HepG2 (cell line): ENCODE results near the gene COMMD10. TPM values are rescaled to one million over a fixed set of nuclear protein-coding genes. Genes with fewer than 3 reads are reported as not detected.

Source experiments
- ATAC-seq: fragments of 200-7000 bp; cut with Tn5 transposase; 3 replicates; pipeline ENCODE4 v1.9.1; 2020; ENCODE audit warnings: mild to moderate bottlenecking, moderate library complexity
- BruUV-seq: library from RNA; stranded (reverse); fragments of 400-500 nt; replicated peaks from 2 replicates; lab custom pipeline; 2021; lab: Mats Ljungman, UMichigan
- CTCF ChIA-PET: fragments of 300-600 bp; formaldehyde crosslinking; extraction: SDS; loops from one replicate; lab custom pipeline; 2021; ENCODE audit warnings: low total read pairs, inconsistent platforms, low intra/inter-chr PET ratio; lab: Yijun Ruan, JAX
- POLR2A ChIA-PET: fragments of 350-600 bp; sonication (Branson Sonifier 250); formaldehyde crosslinking; loops from one replicate; lab custom pipeline; 2020; ENCODE audit warnings: antibody characterized with exemption, inconsistent platforms; lab: Yijun Ruan, JAX
- DNase-seq: peaks from one replicate; pipeline ENCODE4 v3.0.0-alpha.2; 2015; ENCODE audit warnings: low spot score
- FAIRE-seq: peaks from 3 replicates; lab custom pipeline; 2011; peaks lifted over from hg19 to GRCh38; lab: Jason Lieb, UNC
- H2AFZ ChIP-seq: one replicate; pipeline ENCODE4 v1.6.1; 2011; ENCODE audit warnings: low read length, inconsistent platforms
- H3K27ac ChIP-seq: fragments of 300-600 bp; 3 replicates; pipeline ENCODE4 v1.8.0; 2011; ENCODE audit warnings: mixed run types, mild to moderate bottlenecking, mixed read lengths, low read length, inconsistent platforms; ENCODE audit not compliant: insufficient read depth; ENCODE audit errors: extremely low read length
- H3K27me3 ChIP-seq, 2 experiments: fragments of 200-600 bp in 1 of 2; 2 replicates in 1 of 2; 3 replicates in 1 of 2; pipeline versions ENCODE4 v1.6.0 to v1.8.0; 2011; ENCODE audit warnings: low read length in 2 of 2, mild to moderate bottlenecking in 2 of 2, moderate library complexity in 2 of 2, inconsistent platforms in 1 of 2; ENCODE audit not compliant: insufficient read depth in 2 of 2, control insufficient read depth in 1 of 2
- H3K36me3 ChIP-seq, 2 experiments: fragments of 200-600 bp in 1 of 2; replicated peaks in 1 of 2; 2 replicates in 1 of 2; 3 replicates in 1 of 2; pipeline versions ENCODE4 v1.5.1 to v1.8.0; 2011; ENCODE audit warnings: low read length in 2 of 2, inconsistent platforms in 1 of 2; ENCODE audit not compliant: insufficient read depth in 2 of 2, control insufficient read depth in 1 of 2
- H3K4me1 ChIP-seq: 2 replicates; pipeline ENCODE4 v1.5.1; 2012; ENCODE audit warnings: low read length, inconsistent platforms; ENCODE audit not compliant: insufficient read depth
- H3K4me2 ChIP-seq: 2 replicates; pipeline ENCODE4 v1.6.0; 2011; ENCODE audit warnings: low read depth, low read length, inconsistent platforms
- H3K4me3 ChIP-seq, 3 experiments: fragments of 200-600 bp in 1 of 3; sonication (generic), shearing (Covaris generic) in 1 of 3; replicated peaks in 1 of 3; 2 replicates each; pipeline ENCODE4 v1.5.1; 2011 to 2016; ENCODE audit warnings: low read length in 3 of 3, inconsistent platforms in 2 of 3, low read depth in 2 of 3, mild to moderate bottlenecking in 2 of 3, control low read depth in 1 of 3, mixed read lengths in 1 of 3; ENCODE audit not compliant: insufficient read depth in 1 of 3
- H3K79me2 ChIP-seq: one replicate; pipeline ENCODE4 v1.6.1; 2011; ENCODE audit warnings: low read length, inconsistent platforms; ENCODE audit not compliant: insufficient read depth
- H3K9ac ChIP-seq: 2 replicates; pipeline ENCODE4 v1.6.0; 2011; ENCODE audit warnings: mild to moderate bottlenecking, low read depth, low read length, inconsistent platforms; ENCODE audit not compliant: insufficient read depth
- H3K9me3 ChIP-seq: 2 replicates; pipeline ENCODE4 v1.5.1; 2012; ENCODE audit warnings: mild to moderate bottlenecking, low read length
- H4K20me1 ChIP-seq: 2 replicates; pipeline ENCODE4 v1.6.0; 2011; ENCODE audit warnings: inconsistent platforms, mild to moderate bottlenecking, low read length, moderate library complexity; ENCODE audit not compliant: insufficient read depth
- ARID2 ChIP-seq: sonication (generic); formaldehyde crosslinking; IDR thresholded peaks from 2 replicates; pipeline ENCODE4 v1.8.1; 2022; ENCODE audit warnings: mild to moderate bottlenecking, missing genetic modification reagents, borderline replicate concordance
- HMGA1 ChIP-seq: sonication (generic); formaldehyde crosslinking; conservative IDR thresholded peaks from 2 replicates; pipeline ENCODE4 v1.4.0; 2020; ENCODE audit warnings: missing genetic modification reagents
- MIXL1 ChIP-seq: IDR thresholded peaks from 2 replicates; pipeline ENCODE4 v1.6.1; 2016
- NFE2L2 ChIP-seq: fragments of 150-350 bp; IDR thresholded peaks from 2 replicates; pipeline ENCODE4 v1.6.1; 2014; ENCODE audit warnings: low read length
- PLRG1 ChIP-seq: fragments of 450-650 bp; conservative IDR thresholded peaks from 2 replicates; pipeline ENCODE4 v1.6.1; 2016
- RXRA ChIP-seq: sonication (generic); formaldehyde crosslinking; IDR thresholded peaks from 2 replicates; pipeline ENCODE4 v1.5.1; 2020; ENCODE audit warnings: missing genetic modification reagents
- ZNF232 ChIP-seq: sonication (generic); formaldehyde crosslinking; IDR thresholded peaks from 2 replicates; pipeline ENCODE4 v1.4.0; 2020; ENCODE audit warnings: missing genetic modification reagents, borderline replicate concordance
- ZNF704 ChIP-seq: sonication (generic); formaldehyde crosslinking; IDR thresholded peaks from 2 replicates; pipeline ENCODE4 v1.8.1; 2023; ENCODE audit warnings: mild to moderate bottlenecking, inconsistent platforms, moderate library complexity, missing genetic modification reagents, borderline replicate concordance
- ZNF713 ChIP-seq: sonication (generic); formaldehyde crosslinking; IDR thresholded peaks from 2 replicates; pipeline ENCODE4 v1.4.0; 2020; ENCODE audit warnings: mild to moderate bottlenecking, missing genetic modification reagents
- ZNF790 ChIP-seq: sonication (generic); formaldehyde crosslinking; IDR thresholded peaks from 2 replicates; pipeline ENCODE4 v1.8.0; 2022; ENCODE audit warnings: missing genetic modification reagents, mild to moderate bottlenecking, borderline replicate concordance
- ZNF891 ChIP-seq: sonication (generic); formaldehyde crosslinking; IDR thresholded peaks from 2 replicates; pipeline ENCODE4 v1.5.0; 2020; ENCODE audit warnings: mild to moderate bottlenecking, missing genetic modification reagents
- WGBS: methylation state at CpG from one replicate; pipeline ENCODE4 v1.1.6; 2017; ENCODE audit warnings: low lambda C conversion rate; 5-methylcytosine and 5-hydroxymethylcytosine counted together
- in situ Hi-C: cut with HindIII; loops from 2 replicates; pipeline ENCODE4 v1.10.0; 2017; ENCODE audit warnings: low pct_unique_long_range_greater_than_20kb; ENCODE audit not compliant: extremely low pct_ligation_motif_present
- intact Hi-C: fragments of 100-400 bp; cut with micrococcal nuclease; formaldehyde crosslinking; loops from one replicate; pipeline ENCODE4 v1.10.0; 2022; ENCODE audit not compliant: unreplicated experiment
- polyA plus RNA-seq, 8 experiments: library from polyadenylated mRNA; depleted of rRNA in 3 of 8; stranded (reverse) in 7 of 8; unstranded in 1 of 8; fragments of >200 nt; fragmentation: Illumina TruSeq in 4 of 8; extraction: Trizol in 4 of 8; gene quantifications; 2 replicates each; pipeline versions ENCODE4 v1.2.1 to v1.2.3, GENCODE V29; 2011 to 2016; ENCODE audit warnings: low read depth in 4 of 8, missing spikeins in 1 of 8, mixed read lengths in 1 of 8; ENCODE audit not compliant: insufficient read depth in 1 of 8
- total RNA-seq, 5 experiments: library from RNA; depleted of rRNA; stranded (reverse); fragments of >200 nt; fragmentation: Illumina TruSeq; extraction: Trizol; gene quantifications; 2 replicates each; pipeline ENCODE4 v1.2.3, GENCODE V29; 2016; ENCODE audit warnings: low read depth in 1 of 5
- TF ChIP-seq, protein P1 (sequence below): sonication (generic); formaldehyde crosslinking; IDR thresholded peaks from 2 replicates; pipeline ENCODE4 v1.4.0; 2020; ENCODE audit warnings: missing genetic modification reagents, mild to moderate bottlenecking, borderline replicate concordance

The COMMD10 gene
- total and polyA plus RNA-seq, 2 of the 13 experiments (the other 11 are each of a cell fraction or from before 2014, with no cell fraction given), result 16.9 to 39.3 TPM

DNA sequence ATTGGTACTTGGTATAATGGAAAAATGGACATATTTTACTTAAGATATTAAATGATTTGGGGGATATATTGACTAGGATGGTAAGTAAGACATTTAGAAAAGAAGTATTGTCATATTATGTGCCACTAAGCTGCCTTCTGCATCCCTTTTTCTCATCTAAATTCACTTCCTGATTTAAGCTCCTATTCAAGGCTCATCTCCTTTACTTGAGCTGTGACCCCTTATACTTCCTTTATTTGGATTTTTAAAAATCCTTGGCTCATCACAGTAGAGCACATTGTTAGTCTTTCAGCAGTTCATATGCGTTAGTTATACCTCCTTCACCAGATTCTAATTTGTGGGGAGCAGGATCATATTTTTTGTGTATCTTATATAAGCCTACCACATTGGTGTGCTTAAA, 6.6 kb downstream of the COMMD10 start:
- Histone ChIP-seq H3K9me3 (no peaks in the 10 kb centered on the region), H3K36me3 (peaks cover 11 to 32% of the 10 kb centered on the region in 2 experiments), H3K4me3 (no peak overlapping the region), H3K79me2 (peaks cover 19% of the 10 kb centered on the region), H3K4me1 (peaks cover 35% of the 10 kb centered on the region), H3K27ac (no peak overlapping the region), H3K9ac (no peak overlapping the region), H3K27me3 (no peaks in the 10 kb centered on the region), H2AFZ (no peak overlapping the region), H4K20me1 (no peaks in the 10 kb centered on the region), H3K4me2 (no peak overlapping the region)
- in situ Hi-C loops (no loop called here), intact Hi-C loops (no loop called here)
- no peak for DNase-seq
- no peak for TF ChIP-seq ZNF704
- no peak for TF ChIP-seq PLRG1
- no peak for TF ChIP-seq NFE2L2
- TF ChIP-seq ZNF790, result no peak
- no peak for TF ChIP-seq MIXL1 (CRISPR knock-in tag)
- no peak for TF ChIP-seq ZNF713
- no peak for TF ChIP-seq ZNF891 (CRISPR knock-in tag)
- no peak for TF ChIP-seq RXRA (CRISPR knock-in tag)
- TF ChIP-seq ZNF232 (CRISPR knock-in tag), result no peak
- TF ChIP-seq ARID2, result no peak
- TF ChIP-seq, protein P1, sequence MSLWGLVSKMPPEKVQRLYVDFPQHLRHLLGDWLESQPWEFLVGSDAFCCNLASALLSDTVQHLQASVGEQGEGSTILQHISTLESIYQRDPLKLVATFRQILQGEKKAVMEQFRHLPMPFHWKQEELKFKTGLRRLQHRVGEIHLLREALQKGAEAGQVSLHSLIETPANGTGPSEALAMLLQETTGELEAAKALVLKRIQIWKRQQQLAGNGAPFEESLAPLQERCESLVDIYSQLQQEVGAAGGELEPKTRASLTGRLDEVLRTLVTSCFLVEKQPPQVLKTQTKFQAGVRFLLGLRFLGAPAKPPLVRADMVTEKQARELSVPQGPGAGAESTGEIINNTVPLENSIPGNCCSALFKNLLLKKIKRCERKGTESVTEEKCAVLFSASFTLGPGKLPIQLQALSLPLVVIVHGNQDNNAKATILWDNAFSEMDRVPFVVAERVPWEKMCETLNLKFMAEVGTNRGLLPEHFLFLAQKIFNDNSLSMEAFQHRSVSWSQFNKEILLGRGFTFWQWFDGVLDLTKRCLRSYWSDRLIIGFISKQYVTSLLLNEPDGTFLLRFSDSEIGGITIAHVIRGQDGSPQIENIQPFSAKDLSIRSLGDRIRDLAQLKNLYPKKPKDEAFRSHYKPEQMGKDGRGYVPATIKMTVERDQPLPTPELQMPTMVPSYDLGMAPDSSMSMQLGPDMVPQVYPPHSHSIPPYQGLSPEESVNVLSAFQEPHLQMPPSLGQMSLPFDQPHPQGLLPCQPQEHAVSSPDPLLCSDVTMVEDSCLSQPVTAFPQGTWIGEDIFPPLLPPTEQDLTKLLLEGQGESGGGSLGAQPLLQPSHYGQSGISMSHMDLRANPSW, result no peak
- TF ChIP-seq HMGA1, result no peak
- CTCF ChIA-PET, result no interaction called here
- BruUV-seq, result no TSS peak
- ATAC-seq, result no peak
- POLR2A ChIA-PET, result no interaction called here
- FAIRE-seq, result no peak
- 58% methylated on average over 1 of the region's 1 CpG for WGBS
